NAMALWA (cell line): Measurements from ENCODE around the gene DNHD1.

ENCODE experiments used
- DNase-seq: peaks from one replicate; pipeline ENCODE4 v3.0.0-alpha.2; 2015; ENCODE audit warnings: low spot score

Gene DNHD1

GRCh38 chr11:6497069-6497839 is at the start of gene DNHD1:
DNHD1 (plus strand) TSS chr11:6497280; CDS start chr11:6498216, 936 bp downstream.
- no peak for DNase-seq

GRCh38 chr11:6448574-6448973 is 48.5 kb upstream of the DNHD1 start:
- no peak for DNase-seq

- DNase-seq, result no peak
Measured at GRCh38 chr11:6452219-6452618, 44.9 kb upstream of the DNHD1 start.

DNA sequence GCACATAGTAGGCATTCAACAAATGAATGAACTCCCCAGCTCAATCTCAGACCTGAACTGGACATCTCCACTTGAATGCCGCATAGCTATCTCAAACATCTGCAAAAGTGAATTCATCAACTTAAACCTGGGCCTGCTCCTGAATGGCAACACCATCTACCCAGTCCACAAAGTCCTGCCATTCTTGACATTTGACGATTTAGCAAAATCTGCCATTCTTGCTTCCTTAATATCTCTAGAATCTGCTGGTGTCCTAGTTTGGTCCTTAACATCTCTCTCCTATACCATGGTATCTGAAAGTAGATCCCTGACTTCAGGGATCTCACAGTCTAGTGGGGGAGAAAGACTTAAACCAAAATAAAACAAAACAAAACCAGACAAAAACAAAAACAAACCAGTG is 43.9 kb upstream of the DNHD1 start:
- no peak for DNase-seq

- DNase-seq, result no peak
Measured at GRCh38 chr11:6455070-6455469, 42.0 kb upstream of the DNHD1 start.

GRCh38 chr11:6456361-6457073 is 40.6 kb upstream of the DNHD1 start:
- no peak for DNase-seq

GRCh38 chr11:6457581-6458320 is 39.3 kb upstream of the DNHD1 start:
- DNase-seq, result no peak

DNA sequence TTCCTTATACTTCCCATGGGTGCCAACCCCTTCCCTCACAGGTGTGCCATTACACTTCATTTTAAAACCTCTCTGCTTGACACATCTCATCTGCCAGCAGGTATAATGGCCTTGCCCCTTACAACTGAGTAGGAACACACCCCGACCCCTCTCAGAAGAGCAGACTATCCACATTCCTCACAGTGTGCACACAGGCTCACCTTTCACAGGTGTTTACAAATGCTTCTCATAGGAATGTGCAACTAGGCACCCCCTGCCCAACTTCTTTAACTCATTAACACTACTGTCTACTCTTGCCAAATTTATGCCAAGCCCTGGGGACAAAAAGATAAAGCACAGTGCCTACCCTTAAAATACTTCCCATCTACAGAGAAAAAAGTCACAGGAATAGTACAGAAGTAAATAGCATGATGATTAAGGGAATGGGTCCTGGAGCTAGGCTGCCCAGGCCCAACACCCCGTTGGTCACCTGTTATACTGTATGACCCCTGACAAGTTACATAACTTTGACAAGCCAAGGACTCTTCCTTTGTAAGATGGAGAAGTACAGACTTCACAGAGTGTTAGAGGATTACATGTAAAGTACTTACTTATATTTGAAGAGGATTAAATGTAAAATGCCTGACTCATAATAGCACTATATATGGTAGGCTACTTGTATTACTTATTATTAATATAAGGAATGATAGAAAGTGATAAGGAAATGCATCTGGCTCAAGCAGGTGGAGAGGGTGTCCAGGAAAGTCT is 38.6 kb upstream of the DNHD1 start:
- DNase-seq, result no peak

- DNase-seq, result no peak
Measured at GRCh38 chr11:6459099-6459450, 38.0 kb upstream of the DNHD1 start.

DNA sequence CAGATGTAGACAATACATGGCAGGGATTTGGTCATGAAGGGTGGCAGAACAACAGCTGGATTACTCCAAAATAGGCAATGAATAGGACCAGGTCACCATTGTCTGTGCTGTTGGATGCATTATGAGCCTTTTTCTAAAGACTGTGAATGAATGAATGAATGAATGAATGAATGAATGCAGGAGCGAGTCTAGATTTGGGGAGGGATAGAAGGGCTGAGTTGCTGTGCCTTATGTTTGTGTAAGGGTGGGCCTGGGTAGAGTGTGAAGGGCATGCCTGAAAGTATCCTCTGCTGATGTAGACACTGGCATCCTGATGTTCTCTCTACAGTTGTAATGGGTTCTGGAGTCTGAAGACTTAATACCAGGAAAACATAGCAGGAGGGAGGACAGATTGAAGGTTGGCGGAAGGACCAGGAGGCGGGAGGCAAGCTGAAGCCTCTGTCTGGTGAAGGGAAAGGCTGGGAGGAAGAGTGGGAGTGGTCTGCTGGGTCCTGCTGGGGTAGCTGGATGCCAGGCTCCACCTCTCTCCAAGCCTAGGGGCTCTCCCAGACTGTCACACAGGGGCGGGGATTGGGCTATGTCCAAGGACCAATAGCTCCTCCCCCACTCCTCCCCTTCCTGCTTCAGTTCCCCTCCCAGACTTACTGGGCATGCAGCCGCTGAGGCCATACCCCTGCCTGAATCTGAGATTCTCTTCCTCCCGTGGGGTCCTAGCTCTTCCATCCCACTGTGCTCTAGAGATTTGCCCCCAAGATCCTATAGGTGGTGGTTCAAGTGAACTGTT is 28.2 kb upstream of the DNHD1 start:
- peak; percentile 48 for DNase-seq

GRCh38 chr11:6469599-6469998 is 27.5 kb upstream of the DNHD1 start:
- no peak for DNase-seq

GRCh38 chr11:6472934-6473333 is 24.1 kb upstream of the DNHD1 start:
- DNase-seq, result no peak

GRCh38 chr11:6473451-6474412 is 23.3 kb upstream of the DNHD1 start, which contains the start of gene TRIM3:
TRIM3 (minus strand) TSS chr11:6473941; CDS start chr11:6465695, 8,246 bp downstream.
- peak; percentile 67 for DNase-seq

DNA sequence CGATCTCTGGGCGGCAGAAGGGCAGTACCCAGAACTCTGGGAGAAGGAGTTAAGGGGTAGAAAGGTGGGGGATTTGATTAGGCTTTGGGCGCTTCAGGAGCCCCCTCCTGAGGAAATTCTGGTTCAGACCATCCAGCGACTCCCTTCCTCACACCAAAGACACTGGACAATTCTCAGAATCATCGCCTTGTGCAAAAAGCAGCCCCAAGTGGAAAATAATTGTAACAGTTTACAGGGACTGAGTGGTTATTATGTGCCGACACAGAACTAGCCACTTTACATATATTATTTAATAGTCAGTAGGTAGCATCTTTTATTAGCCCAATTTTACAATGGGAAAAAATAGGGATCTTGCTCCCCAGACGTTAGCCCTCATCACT is 22.7 kb upstream of the DNHD1 start:
- DNase-seq, result peak; percentile 26

DNA sequence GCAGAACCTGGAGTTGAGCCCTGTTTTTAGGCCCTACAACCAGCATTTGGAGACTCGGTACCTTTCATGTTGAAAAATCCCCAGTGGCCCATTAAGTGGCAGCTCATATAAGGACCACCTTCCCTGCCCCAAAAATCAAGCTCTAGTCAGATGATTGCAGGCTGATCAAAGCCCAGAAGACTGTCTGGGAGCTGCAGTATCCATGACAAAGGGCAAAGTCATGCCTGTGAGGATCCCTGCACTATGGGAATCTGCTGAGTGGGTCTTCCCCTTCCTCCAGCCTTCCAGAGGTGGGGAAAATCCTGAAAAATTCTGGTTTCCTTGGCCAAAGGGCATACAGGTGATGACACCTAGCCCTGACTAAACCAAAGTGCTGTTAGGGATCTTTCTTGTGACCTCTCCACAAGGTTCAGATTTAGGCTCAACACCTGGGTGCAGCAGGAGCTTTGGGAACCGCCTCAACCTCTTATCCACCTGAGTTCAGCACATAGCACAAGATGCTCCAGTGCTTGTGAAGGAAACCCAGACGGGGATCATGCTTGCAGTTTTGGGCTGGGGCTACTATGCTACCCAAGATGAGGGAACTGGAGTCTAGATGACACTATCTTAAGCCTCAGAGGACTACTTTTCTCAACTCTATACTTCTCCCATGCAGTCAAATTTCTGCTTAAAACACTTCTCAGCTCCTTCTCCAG is 22.1 kb upstream of the DNHD1 start:
- DNase-seq, result peak; percentile 16

- DNase-seq, result peak; percentile 42
Measured at GRCh38 chr11:6475936-6476335, 21.1 kb upstream of the DNHD1 start.

GRCh38 chr11:6476571-6476970 is 20.5 kb upstream of the DNHD1 start:
- no peak for DNase-seq

DNA sequence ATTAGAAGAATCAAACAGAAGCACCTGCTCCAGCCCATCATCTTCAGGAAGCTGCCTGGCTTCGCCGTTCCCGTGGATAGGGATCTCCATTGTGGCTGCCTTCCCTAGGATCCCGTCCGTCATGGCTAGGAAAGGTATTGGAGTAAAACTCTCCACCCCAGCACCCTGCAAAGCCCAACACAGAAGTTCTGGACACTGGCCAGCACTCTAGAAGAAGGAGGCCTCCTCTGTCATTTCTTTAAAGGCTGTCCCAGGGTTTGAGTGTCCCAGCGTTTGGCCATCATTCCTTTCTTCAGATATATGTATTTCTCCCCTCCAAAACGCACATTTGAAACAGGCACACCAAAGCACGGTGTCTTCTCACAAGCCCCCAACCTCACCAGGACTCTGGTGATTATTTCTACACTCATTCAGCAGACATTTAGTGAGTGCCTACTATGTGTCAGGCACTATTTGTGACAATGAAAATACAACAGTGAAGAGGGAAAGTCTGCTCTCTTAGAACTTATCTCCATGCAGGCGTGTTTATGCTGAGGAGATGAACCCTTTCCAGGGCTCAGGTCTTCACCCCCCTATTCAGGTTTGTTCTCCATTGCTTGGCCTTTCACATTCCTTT is 16.7 kb upstream of the DNHD1 start:
- DNase-seq, result no peak
